ENCODE data around the gene LIN7A. TPM values are rescaled to one million over a fixed set of nuclear protein-coding genes. Genes with fewer than 3 reads are reported as not detected.

LIN7A gene
- polyA plus RNA-seq, 1 donor, result 10.1 TPM

- H3K27ac ChIP-seq (ENCODE audit: low read length), result no peak overlapping the region
- DNase-seq, result no peak
Observed at GRCh38 chr12:80862531-80862930, 75.2 kb downstream of the LIN7A start.

GRCh38 chr12:80861641-80862378, 75.9 kb downstream of the LIN7A start:
- WGBS (ENCODE audit: insufficient coverage, low lambda C conversion rate), result 0% methylated on average over 1 of the region's 2 CpGs
- no peak for DNase-seq
- H3K4me3 ChIP-seq (ENCODE audit: low read length), result no peak overlapping the region
- H3K27ac ChIP-seq (ENCODE audit: low read length), result no peak overlapping the region
- no peaks in the 10 kb centered on the region for H3K27me3 ChIP-seq (ENCODE audit: control insufficient read depth, insufficient read depth, low read length)
- no peaks in the 10 kb centered on the region for H3K4me1 ChIP-seq (ENCODE audit: control insufficient read depth, insufficient read depth, low read length)
- no peaks in the 10 kb centered on the region for H3K9me3 ChIP-seq (ENCODE audit: control insufficient read depth, low read depth, low read length)
- H3K36me3 ChIP-seq (ENCODE audit: control insufficient read depth, insufficient read depth, low read length), result no peaks in the 10 kb centered on the region

More at GRCh38 chr12:80862531-80862930, 75.2 kb downstream of the LIN7A start:
- Histone ChIP-seq H3K27me3 (ENCODE audit: control insufficient read depth, insufficient read depth, low read length) (no peaks in the 10 kb centered on the region), H3K9me3 (ENCODE audit: control insufficient read depth, low read depth, low read length) (no peaks in the 10 kb centered on the region), H3K4me3 (ENCODE audit: low read length) (no peak overlapping the region), H3K4me1 (ENCODE audit: control insufficient read depth, insufficient read depth, low read length) (peaks cover 2% of the 10 kb centered on the region), H3K36me3 (ENCODE audit: control insufficient read depth, insufficient read depth, low read length) (no peaks in the 10 kb centered on the region)
- no CpG with 5 or more reads among the region's 4 CpGs for WGBS (ENCODE audit: insufficient coverage, low lambda C conversion rate)

GRCh38 chr12:80860928-80861327, 76.8 kb downstream of the LIN7A start:
- H3K36me3 ChIP-seq (ENCODE audit: control insufficient read depth, insufficient read depth, low read length), result no peaks in the 10 kb centered on the region
- no peak overlapping the region for H3K27ac ChIP-seq (ENCODE audit: low read length)
- WGBS (ENCODE audit: insufficient coverage, low lambda C conversion rate), result no CpG with 5 or more reads among the region's 5 CpGs
- H3K27me3 ChIP-seq (ENCODE audit: control insufficient read depth, insufficient read depth, low read length), result no peaks in the 10 kb centered on the region
- no peak for DNase-seq
- H3K9me3 ChIP-seq (ENCODE audit: control insufficient read depth, low read depth, low read length), result no peaks in the 10 kb centered on the region
- no peaks in the 10 kb centered on the region for H3K4me1 ChIP-seq (ENCODE audit: control insufficient read depth, insufficient read depth, low read length)
- H3K4me3 ChIP-seq (ENCODE audit: low read length), result no peak overlapping the region

- Histone ChIP-seq H3K4me1 (ENCODE audit: control insufficient read depth, insufficient read depth, low read length) (no peaks in the 10 kb centered on the region), H3K9me3 (ENCODE audit: control insufficient read depth, low read depth, low read length) (no peaks in the 10 kb centered on the region), H3K27me3 (ENCODE audit: control insufficient read depth, insufficient read depth, low read length) (no peaks in the 10 kb centered on the region), H3K36me3 (ENCODE audit: control insufficient read depth, insufficient read depth, low read length) (no peaks in the 10 kb centered on the region), H3K4me3 (ENCODE audit: low read length) (no peak overlapping the region), H3K27ac (ENCODE audit: low read length) (no peak overlapping the region)
- DNase-seq, result no peak
- WGBS (ENCODE audit: insufficient coverage, low lambda C conversion rate), result 100% methylated on average over 1 of the region's 2 CpGs
Observed at GRCh38 chr12:80860206-80860605, 77.5 kb downstream of the LIN7A start.

- Histone ChIP-seq H3K4me1 (ENCODE audit: control insufficient read depth, insufficient read depth, low read length) (no peaks in the 10 kb centered on the region), H3K27me3 (ENCODE audit: control insufficient read depth, insufficient read depth, low read length) (no peaks in the 10 kb centered on the region), H3K27ac (ENCODE audit: low read length) (no peak overlapping the region), H3K9me3 (ENCODE audit: control insufficient read depth, low read depth, low read length) (no peaks in the 10 kb centered on the region), H3K36me3 (ENCODE audit: control insufficient read depth, insufficient read depth, low read length) (no peaks in the 10 kb centered on the region), H3K4me3 (ENCODE audit: low read length) (no peak overlapping the region)
- DNase-seq, result no peak
Observed at GRCh38 chr12:80858356-80858755, 79.4 kb downstream of the LIN7A start.

- no CpG with 5 or more reads among the region's 1 CpG for WGBS (ENCODE audit: insufficient coverage, low lambda C conversion rate)
- Histone ChIP-seq H3K27me3 (ENCODE audit: control insufficient read depth, insufficient read depth, low read length) (no peaks in the 10 kb centered on the region), H3K4me1 (ENCODE audit: control insufficient read depth, insufficient read depth, low read length) (no peaks in the 10 kb centered on the region), H3K9me3 (ENCODE audit: control insufficient read depth, low read depth, low read length) (no peaks in the 10 kb centered on the region), H3K27ac (ENCODE audit: low read length) (no peak overlapping the region), H3K36me3 (ENCODE audit: control insufficient read depth, insufficient read depth, low read length) (no peaks in the 10 kb centered on the region), H3K4me3 (ENCODE audit: low read length) (no peak overlapping the region)
- no peak for DNase-seq
Observed at GRCh38 chr12:80857311-80857710, 80.4 kb downstream of the LIN7A start.

- Histone ChIP-seq H3K4me1 (ENCODE audit: control insufficient read depth, insufficient read depth, low read length) (peaks cover 4% of the 10 kb centered on the region), H3K36me3 (ENCODE audit: control insufficient read depth, insufficient read depth, low read length) (no peaks in the 10 kb centered on the region)
Observed at GRCh38 chr12:80849337-80849736, 88.4 kb downstream of the LIN7A start.

GRCh38 chr12:80848858-80849257, 88.9 kb downstream of the LIN7A start:
- H3K36me3 ChIP-seq (ENCODE audit: control insufficient read depth, insufficient read depth, low read length), result no peaks in the 10 kb centered on the region
- H3K4me3 ChIP-seq (ENCODE audit: low read length), result no peak overlapping the region
- peaks cover 4% of the 10 kb centered on the region for H3K4me1 ChIP-seq (ENCODE audit: control insufficient read depth, insufficient read depth, low read length)
- DNase-seq, result no peak
- H3K9me3 ChIP-seq (ENCODE audit: control insufficient read depth, low read depth, low read length), result no peaks in the 10 kb centered on the region
- H3K27me3 ChIP-seq (ENCODE audit: control insufficient read depth, insufficient read depth, low read length), result no peaks in the 10 kb centered on the region
- 88% methylated on average over 1 of the region's 1 CpG for WGBS (ENCODE audit: insufficient coverage, low lambda C conversion rate)
- H3K27ac ChIP-seq (ENCODE audit: low read length), result no peak overlapping the region

More at GRCh38 chr12:80849337-80849736, 88.4 kb downstream of the LIN7A start:
- no peak overlapping the region for H3K27ac ChIP-seq (ENCODE audit: low read length)
- no peak overlapping the region for H3K4me3 ChIP-seq (ENCODE audit: low read length)
- no peaks in the 10 kb centered on the region for H3K27me3 ChIP-seq (ENCODE audit: control insufficient read depth, insufficient read depth, low read length)
- DNase-seq, result no peak
- H3K9me3 ChIP-seq (ENCODE audit: control insufficient read depth, low read depth, low read length), result no peaks in the 10 kb centered on the region

- no peak for DNase-seq
- no CpG with 5 or more reads among the region's 3 CpGs for WGBS (ENCODE audit: insufficient coverage, low lambda C conversion rate)
- Histone ChIP-seq H3K27ac (ENCODE audit: low read length) (no peak overlapping the region), H3K36me3 (ENCODE audit: control insufficient read depth, insufficient read depth, low read length) (no peaks in the 10 kb centered on the region), H3K9me3 (ENCODE audit: control insufficient read depth, low read depth, low read length) (no peaks in the 10 kb centered on the region), H3K4me1 (ENCODE audit: control insufficient read depth, insufficient read depth, low read length) (peaks cover 6% of the 10 kb centered on the region), H3K27me3 (ENCODE audit: control insufficient read depth, insufficient read depth, low read length) (no peaks in the 10 kb centered on the region), H3K4me3 (ENCODE audit: low read length) (no peak overlapping the region)
Observed at GRCh38 chr12:80847575-80847974, 90.2 kb downstream of the LIN7A start.

GRCh38 chr12:80846952-80847351, 90.8 kb downstream of the LIN7A start:
- Histone ChIP-seq H3K27ac (ENCODE audit: low read length) (no peak overlapping the region), H3K9me3 (ENCODE audit: control insufficient read depth, low read depth, low read length) (no peaks in the 10 kb centered on the region), H3K36me3 (ENCODE audit: control insufficient read depth, insufficient read depth, low read length) (no peaks in the 10 kb centered on the region), H3K4me3 (ENCODE audit: low read length) (no peak overlapping the region), H3K4me1 (ENCODE audit: control insufficient read depth, insufficient read depth, low read length) (peaks cover 6% of the 10 kb centered on the region), H3K27me3 (ENCODE audit: control insufficient read depth, insufficient read depth, low read length) (no peaks in the 10 kb centered on the region)
- WGBS (ENCODE audit: insufficient coverage, low lambda C conversion rate), result no CpG with 5 or more reads among the region's 2 CpGs
- no peak for DNase-seq

GRCh38 chr12:80845639-80846038, 92.1 kb downstream of the LIN7A start:
- H3K27me3 ChIP-seq (ENCODE audit: control insufficient read depth, insufficient read depth, low read length), result no peaks in the 10 kb centered on the region
- no CpG with 5 or more reads among the region's 5 CpGs for WGBS (ENCODE audit: insufficient coverage, low lambda C conversion rate)
- H3K4me3 ChIP-seq (ENCODE audit: low read length), result no peak overlapping the region
- no peak overlapping the region for H3K27ac ChIP-seq (ENCODE audit: low read length)
- no peak for DNase-seq
- H3K4me1 ChIP-seq (ENCODE audit: control insufficient read depth, insufficient read depth, low read length), result peaks cover 6% of the 10 kb centered on the region
- H3K36me3 ChIP-seq (ENCODE audit: control insufficient read depth, insufficient read depth, low read length), result no peaks in the 10 kb centered on the region
- H3K9me3 ChIP-seq (ENCODE audit: control insufficient read depth, low read depth, low read length), result no peaks in the 10 kb centered on the region
